Nasal cavity respiratory epithelium epithelial cell of viscerocranial mucosa (primary cell): ENCODE results near the gene MYPN. TPM values are rescaled to one million over a fixed set of nuclear protein-coding genes. Genes with fewer than 3 reads are reported as not detected.

Experiments used
- total RNA-seq: library from RNA; depleted of rRNA; stranded (reverse); fragments of >200 nt; gene quantifications from 2 replicates; pipeline ENCODE4 v1.2.3, GENCODE V29; 2014

Gene MYPN, protein sequence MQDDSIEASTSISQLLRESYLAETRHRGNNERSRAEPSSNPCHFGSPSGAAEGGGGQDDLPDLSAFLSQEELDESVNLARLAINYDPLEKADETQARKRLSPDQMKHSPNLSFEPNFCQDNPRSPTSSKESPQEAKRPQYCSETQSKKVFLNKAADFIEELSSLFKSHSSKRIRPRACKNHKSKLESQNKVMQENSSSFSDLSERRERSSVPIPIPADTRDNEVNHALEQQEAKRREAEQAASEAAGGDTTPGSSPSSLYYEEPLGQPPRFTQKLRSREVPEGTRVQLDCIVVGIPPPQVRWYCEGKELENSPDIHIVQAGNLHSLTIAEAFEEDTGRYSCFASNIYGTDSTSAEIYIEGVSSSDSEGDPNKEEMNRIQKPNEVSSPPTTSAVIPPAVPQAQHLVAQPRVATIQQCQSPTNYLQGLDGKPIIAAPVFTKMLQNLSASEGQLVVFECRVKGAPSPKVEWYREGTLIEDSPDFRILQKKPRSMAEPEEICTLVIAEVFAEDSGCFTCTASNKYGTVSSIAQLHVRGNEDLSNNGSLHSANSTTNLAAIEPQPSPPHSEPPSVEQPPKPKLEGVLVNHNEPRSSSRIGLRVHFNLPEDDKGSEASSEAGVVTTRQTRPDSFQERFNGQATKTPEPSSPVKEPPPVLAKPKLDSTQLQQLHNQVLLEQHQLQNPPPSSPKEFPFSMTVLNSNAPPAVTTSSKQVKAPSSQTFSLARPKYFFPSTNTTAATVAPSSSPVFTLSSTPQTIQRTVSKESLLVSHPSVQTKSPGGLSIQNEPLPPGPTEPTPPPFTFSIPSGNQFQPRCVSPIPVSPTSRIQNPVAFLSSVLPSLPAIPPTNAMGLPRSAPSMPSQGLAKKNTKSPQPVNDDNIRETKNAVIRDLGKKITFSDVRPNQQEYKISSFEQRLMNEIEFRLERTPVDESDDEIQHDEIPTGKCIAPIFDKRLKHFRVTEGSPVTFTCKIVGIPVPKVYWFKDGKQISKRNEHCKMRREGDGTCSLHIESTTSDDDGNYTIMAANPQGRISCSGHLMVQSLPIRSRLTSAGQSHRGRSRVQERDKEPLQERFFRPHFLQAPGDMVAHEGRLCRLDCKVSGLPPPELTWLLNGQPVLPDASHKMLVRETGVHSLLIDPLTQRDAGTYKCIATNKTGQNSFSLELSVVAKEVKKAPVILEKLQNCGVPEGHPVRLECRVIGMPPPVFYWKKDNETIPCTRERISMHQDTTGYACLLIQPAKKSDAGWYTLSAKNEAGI (N-terminal part only)
- under 0.01 TPM in 1 of 2 replicates, not detected in the other for total RNA-seq

DNA sequence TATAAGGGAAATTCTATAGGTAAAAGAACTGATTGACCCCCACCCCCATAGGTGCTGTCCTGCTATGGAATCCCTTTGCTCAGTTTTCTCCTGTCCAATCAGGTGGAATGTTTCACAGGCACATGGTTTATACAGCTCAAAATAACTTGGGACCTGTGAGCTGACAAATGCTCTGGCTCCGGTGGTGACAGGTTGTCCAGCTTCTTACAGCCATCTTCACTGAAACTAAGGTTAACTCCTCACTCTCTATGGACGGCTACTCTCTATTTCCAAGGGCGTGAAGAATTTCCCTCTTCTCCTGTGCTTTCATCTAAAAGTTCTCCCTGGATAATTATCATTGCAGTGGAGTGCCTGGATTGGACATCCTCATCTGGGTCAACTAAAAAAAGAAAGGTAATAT, at the start of gene MYPN:
MYPN (plus strand) TSS at position 158 of the 400 bp plus-strand sequence. CDS start 11,951 bp downstream, outside the sequence.

DNA sequence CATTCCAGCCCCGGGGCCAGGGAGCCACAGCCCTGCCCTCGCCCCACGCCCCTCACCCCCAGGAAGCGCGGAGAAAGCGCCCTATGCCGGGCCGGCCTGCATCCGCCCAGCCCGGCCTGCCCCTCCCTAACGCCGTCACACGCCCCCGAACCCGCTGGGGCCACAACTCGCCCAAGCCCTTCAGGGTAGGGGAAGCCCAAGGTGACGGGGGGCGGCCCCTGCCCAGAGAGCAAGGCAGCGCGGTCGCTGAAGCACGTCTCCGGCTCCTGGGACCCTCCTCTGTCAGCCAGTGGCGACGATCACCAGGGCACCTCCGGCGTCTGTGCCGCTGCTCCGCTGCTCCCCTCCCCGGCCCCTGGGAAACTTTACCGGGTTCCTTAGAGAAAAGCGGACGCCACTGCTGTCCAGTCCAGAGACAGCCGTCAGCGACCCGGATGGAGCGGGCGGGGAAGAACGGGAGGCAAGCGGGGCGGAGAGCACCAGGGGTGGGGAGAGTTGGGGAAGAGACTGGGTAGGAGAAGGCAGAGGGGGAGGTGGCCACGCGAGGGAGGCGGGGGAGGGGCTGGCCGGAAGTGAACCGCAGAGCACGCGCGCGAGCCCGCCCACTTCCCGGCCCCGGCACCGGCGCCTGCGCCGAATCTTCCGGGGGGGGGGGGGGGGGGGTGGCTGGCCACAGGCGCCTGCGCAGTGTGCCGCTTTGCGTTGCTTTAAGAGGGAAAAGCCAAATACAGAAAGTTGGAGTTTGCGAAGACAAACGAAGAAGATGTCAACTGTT, 34.3 kb upstream of the MYPN start, which contains the start of gene HERC4:
HERC4 (minus strand) TSS at position 509 of the 775 bp plus-strand sequence. CDS start 2,175 bp downstream, outside the sequence.

DNA sequence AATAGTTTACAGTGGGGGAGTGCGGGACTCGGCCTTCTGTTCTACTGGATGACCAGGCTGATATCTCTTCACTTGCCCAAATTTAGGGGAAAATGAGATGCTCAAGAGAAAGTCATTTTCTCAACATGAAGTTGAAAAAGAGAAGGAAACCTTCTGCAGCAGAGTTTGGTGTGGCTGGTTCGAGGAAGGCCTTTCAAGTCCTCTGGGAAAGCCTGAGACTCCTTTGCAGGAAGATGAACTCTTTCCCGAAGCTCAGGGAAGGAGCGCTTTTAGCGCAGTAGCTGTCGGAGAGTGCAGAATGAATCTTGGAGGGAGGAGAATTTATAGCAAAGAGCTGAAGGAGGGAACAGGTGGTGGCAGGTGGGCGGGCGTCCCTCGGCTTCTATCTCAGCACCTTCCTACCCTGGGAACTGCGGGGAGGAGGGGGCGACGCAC, 122.5 kb downstream of the MYPN start, which contains the start of gene ATOH7:
ATOH7 (minus strand) TSS at position 297 of the 435 bp plus-strand sequence. CDS start 436 bp downstream, outside the sequence.

Other genes starting within 250 kb of the MYPN start
- gene SIRT1, start 224.8 kb upstream of the MYPN start, total RNA-seq = 15.4 and 15.9 TPM in 2 replicates
- gene HERC4, start 34.2 kb upstream of the MYPN start, total RNA-seq = 42.4 and 63.2 TPM in 2 replicates
- not detected in 2 replicates for gene ATOH7, start 122.6 kb downstream of the MYPN start, total RNA-seq
- gene HNRNPH3, start 222.6 kb downstream of the MYPN start, total RNA-seq = 42.7 and 67.3 TPM in 2 replicates
- gene PBLD, start 223.4 kb downstream of the MYPN start, total RNA-seq = 1.4 and 1.8 TPM in 2 replicates